Body of pancreas (tissue), 4 donors: Measurements from ENCODE around the gene TMEM233. TPM values are rescaled to one million over a fixed set of nuclear protein-coding genes. Genes with fewer than 3 reads are reported as not detected.

ENCODE experiments used
- ATAC-seq: fragments of 150-250 bp; one replicate; pipeline ENCODE4 v1.9.1; 2016
- DNase-seq, 4 donors: peaks; one replicate each; pipeline ENCODE4 v3.0.0-alpha.2; 2019
- H3K27ac ChIP-seq, 4 donors: fragments of 200-600 bp; sonication (generic); 1 replicate in 3 of 4; 2 replicates in 1 of 4; pipeline versions ENCODE4 v1.5.1 to v1.6.1; 2016 to 2019; ENCODE audit warnings: mild to moderate bottlenecking in 1 of 4, mixed read lengths in 1 of 4, moderate library complexity in 1 of 4
- H3K27me3 ChIP-seq, 2 donors: fragments of 200-600 bp; sonication (generic); one replicate each; pipeline ENCODE4 v1.6.0; 2016; ENCODE audit warnings: mild to moderate bottlenecking in 1 of 2
- H3K36me3 ChIP-seq, 2 donors: fragments of 200-600 bp; sonication (generic); replicated peaks in 1 of 2; 2 replicates each; pipeline ENCODE4 v1.5.1; 2016; ENCODE audit warnings: low read depth in 2 of 2; ENCODE audit not compliant: insufficient read depth in 1 of 2
- H3K4me1 ChIP-seq: fragments of 200-600 bp; sonication (generic); one replicate; pipeline ENCODE4 v1.6.0; 2016
- H3K4me3 ChIP-seq, 2 donors: fragments of 200-600 bp; sonication (generic); 1 replicate in 1 of 2; 2 replicates in 1 of 2; pipeline ENCODE4 v1.5.1; 2016 to 2019
- H3K9me3 ChIP-seq, 3 donors: fragments of 200-600 bp; sonication (generic); 1 replicate in 2 of 3; 2 replicates in 1 of 3; pipeline ENCODE4 v1.5.1; 2016
- CTCF ChIP-seq, 7 experiments: fragments of 450-650 bp in 4 of 7; fragments of 200-600 bp in 3 of 7; sonication (generic) in 3 of 7; IDR thresholded peaks; one replicate each; pipeline ENCODE4 v1.5.1; 2016 to 2019; ENCODE audit warnings: antibody characterized with exemption in 7 of 7
- POLR2A ChIP-seq, 3 donors: fragments of 450-650 bp; IDR thresholded peaks; one replicate each; pipeline ENCODE4 v1.6.1; 2016; ENCODE audit warnings: antibody characterized with exemption in 3 of 3, mild to moderate bottlenecking in 2 of 3
- WGBS, 2 donors: methylation state at CpG; one replicate each; pipeline ENCODE4 v1.1.5; 2017; 5-methylcytosine and 5-hydroxymethylcytosine counted together
- intact Hi-C: fragments of 100-400 bp; cut with DNase I; formaldehyde crosslinking; loops from one replicate; pipeline ENCODE4 v1.15.1; 2023
- total RNA-seq, 2 donors: library from RNA; depleted of rRNA; stranded (reverse); fragments of >200 nt; gene quantifications; one replicate each; pipeline ENCODE4 v1.1.0, GENCODE V29; 2016

The TMEM233 gene
- total RNA-seq, 2 donors from 2014 or later = under 0.01 TPM; not detected in 1

GRCh38 chr12:119665164-119665929 is 71.8 kb downstream of the TMEM233 start:
- Histone ChIP-seq H3K4me3 (no peak overlapping the region), H3K27me3 (no peaks in the 10 kb centered on the region), H3K9me3 (no peaks in the 10 kb centered on the region), H3K4me1 (peaks cover 32% of the 10 kb centered on the region), H3K36me3 (no peaks in the 10 kb centered on the region), H3K27ac (no peak overlapping the region)
- WGBS, 2 donors = 85 to 90% methylated on average over 4 of the region's 4 CpGs
- TF ChIP-seq CTCF (IDR thresholded peaks at IDR 0.05) = no peak
- TF ChIP-seq POLR2A (IDR thresholded peaks at IDR 0.05) = no peak
- ATAC-seq (no peak), DNase-seq (no peak)
- intact Hi-C loops = loop anchor here (10.0 kb wide), 1 partner anchor 119 kb away; no protein-coding TSS in a partner anchor

DNA sequence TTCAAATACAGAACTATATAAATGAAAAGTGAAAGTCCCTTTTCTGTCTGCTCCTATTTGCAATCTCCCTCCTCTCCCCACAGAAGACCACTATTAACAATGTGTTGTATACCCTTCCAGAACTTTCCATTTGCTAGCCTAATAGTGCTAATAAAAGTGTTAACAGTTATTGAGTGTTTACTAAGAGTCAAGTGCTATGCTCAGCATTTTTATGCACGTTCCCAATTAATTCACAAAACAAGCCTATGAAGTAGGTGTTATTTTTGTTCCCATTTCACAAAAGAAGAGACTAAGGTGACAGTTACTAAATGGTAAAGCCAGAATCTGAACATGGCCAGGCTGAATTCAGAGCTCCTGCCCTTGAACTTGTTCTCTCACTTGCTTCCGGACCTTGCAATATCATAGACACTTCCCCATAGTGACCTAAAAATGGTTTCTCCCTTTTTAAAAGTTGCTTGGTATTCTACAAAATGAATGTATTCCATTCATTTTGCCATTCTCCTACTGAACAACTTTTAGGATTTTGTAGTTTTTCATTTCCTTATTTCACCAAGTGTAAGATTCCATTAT is 72.7 kb downstream of the TMEM233 start:
- WGBS, 2 donors = 68 to 71% methylated on average over 2 of the region's 2 CpGs
- Histone ChIP-seq H3K4me1 (peaks cover 41% of the 10 kb centered on the region), H3K36me3 (no peaks in the 10 kb centered on the region), H3K4me3 (no peak overlapping the region), H3K27me3 (no peaks in the 10 kb centered on the region), H3K9me3 (no peaks in the 10 kb centered on the region), H3K27ac (no peak overlapping the region)
- ATAC-seq (no peak), DNase-seq (no peak)
- TF ChIP-seq POLR2A (IDR thresholded peaks at IDR 0.05) (no peak), CTCF (IDR thresholded peaks at IDR 0.05) (no peak)
- intact Hi-C loops = loop anchor here (10.0 kb wide), 1 partner anchor 118 kb away; no protein-coding TSS in a partner anchor

GRCh38 chr12:119666900-119667576 is 73.5 kb downstream of the TMEM233 start:
- Histone ChIP-seq H3K4me3 (no peak overlapping the region), H3K36me3 (no peaks in the 10 kb centered on the region), H3K4me1 (peaks cover 38% of the 10 kb centered on the region), H3K27me3 (no peaks in the 10 kb centered on the region), H3K27ac (peak overlapping the region in 1 of 4 donors; percentile 95), H3K9me3 (no peaks in the 10 kb centered on the region)
- DNase-seq = no peak
- no peak for ATAC-seq
- intact Hi-C loops = loop anchor here (10.0 kb wide), 1 partner anchor 118 kb away; no protein-coding TSS in a partner anchor
- TF ChIP-seq CTCF (IDR thresholded peaks at IDR 0.05) (no peak), POLR2A (IDR thresholded peaks at IDR 0.05) (no peak)
- 11 to 14% methylated on average over 9 of the region's 9 CpGs for WGBS, 2 donors

GRCh38 chr12:119667577-119668323 is 74.2 kb downstream of the TMEM233 start, which contains the start of gene PRKAB1:
Gene PRKAB1, plus strand, starts transcription at chr12:119668133. Its CDS starts 112 bp downstream, at chr12:119668245.
- peak; percentile 98 for ATAC-seq
- intact Hi-C loops = loop anchor here (10.0 kb wide), 1 partner anchor 117 kb away; no protein-coding TSS in a partner anchor
- 0% methylated on average over 32 to 68 of the region's 69 CpGs for WGBS, 2 donors
- Histone ChIP-seq H3K4me3 (peak within 1 kb of the TSS; percentile 84 to 94), H3K27me3 (no peaks in the 10 kb centered on the region), H3K27ac (peak within 1 kb of the TSS; percentile 91 to 96 (median 94)), H3K9me3 (no peaks in the 10 kb centered on the region), H3K4me1 (peaks cover 38% of the 10 kb centered on the region), H3K36me3 (peaks cover 0 to 3% of the 10 kb centered on the region in 2 donors)
- TF ChIP-seq POLR2A (IDR thresholded peaks at IDR 0.05) (peak; percentile 83 to 96 (median 92)), CTCF (IDR thresholded peaks at IDR 0.05) (peak; percentile 86 to 98 (median 96))
- peak; percentile 97 to 99 (median 99) for DNase-seq
